NCI-H2029 (cell line): ENCODE data around the gene NTN1.

Experiments used
- DNase-seq: peaks from one replicate; lab custom pipeline; 2025; lab: John Stamatoyannopoulos, UW

The NTN1 gene

GRCh38 chr17:9037736-9038135 is 16.4 kb downstream of the NTN1 start:
- DNase-seq: no peak

- DNase-seq: no peak
Measured at GRCh38 chr17:9038380-9038779, 17.1 kb downstream of the NTN1 start.

DNA sequence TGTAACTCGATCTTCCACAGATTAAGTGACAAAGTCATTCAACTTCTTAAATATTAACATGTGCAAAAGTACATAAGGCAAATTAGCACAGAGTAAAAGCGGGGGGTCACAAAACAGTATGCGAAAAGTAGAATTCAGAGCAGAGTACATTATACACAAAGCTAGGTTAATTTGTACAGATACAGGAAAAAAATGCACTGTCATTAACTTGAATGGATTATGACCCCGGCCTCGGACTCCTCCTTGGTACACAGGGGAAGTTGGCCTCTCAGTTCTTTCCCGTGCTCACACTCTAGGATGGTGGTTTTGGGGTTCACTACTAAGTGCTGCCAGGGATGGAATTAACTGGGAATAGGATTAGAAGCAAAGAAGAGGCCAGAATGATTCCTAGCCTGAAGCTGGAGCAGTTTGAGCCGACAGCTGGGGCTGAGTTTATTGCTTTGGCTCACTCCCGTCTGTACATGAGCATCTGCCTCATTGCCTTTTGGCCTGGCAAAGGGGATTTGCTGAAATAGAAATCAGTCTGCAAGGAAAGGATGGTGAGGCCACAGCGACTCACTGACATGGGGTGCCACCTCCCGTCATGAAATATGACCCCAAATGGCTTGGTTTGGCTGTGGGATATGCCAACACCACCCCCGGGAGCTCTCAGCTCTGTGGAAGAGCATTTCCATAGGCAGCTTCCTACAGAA is 23.6 kb downstream of the NTN1 start:
- no peak for DNase-seq

DNA sequence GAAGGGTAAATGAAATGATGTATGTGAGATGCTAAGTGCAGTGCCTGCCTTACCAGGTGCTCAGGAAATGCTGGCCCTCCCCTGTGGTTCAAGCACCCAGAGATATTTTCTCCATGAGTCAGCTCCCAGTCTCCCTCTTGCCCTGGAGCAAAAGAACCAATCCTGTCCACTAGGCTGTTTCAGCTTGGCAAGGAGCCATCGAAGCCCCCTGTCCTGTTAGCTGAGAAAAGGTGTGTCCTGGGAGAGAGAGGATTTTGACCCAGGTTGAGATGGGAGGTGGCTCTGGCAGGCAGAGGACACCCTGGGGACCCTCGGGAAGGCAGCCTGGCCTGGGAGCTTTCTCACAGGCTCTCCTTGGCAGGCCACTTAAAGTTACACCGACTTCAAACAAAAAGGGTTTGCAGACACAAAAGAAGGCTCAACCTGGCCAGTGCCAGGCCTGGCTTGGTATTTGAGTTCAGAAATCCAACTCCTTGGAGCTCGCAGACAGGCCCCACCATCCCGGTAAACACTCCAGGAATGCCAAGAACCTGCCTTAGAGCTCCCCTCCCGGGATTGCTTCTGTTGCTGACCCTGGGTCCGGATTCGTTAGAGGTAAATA is 29.6 kb downstream of the NTN1 start:
- no peak for DNase-seq

- DNase-seq: no peak
Measured at GRCh38 chr17:9051561-9051960, 30.3 kb downstream of the NTN1 start.

GRCh38 chr17:9052921-9053320 is 31.6 kb downstream of the NTN1 start:
- DNase-seq: no peak

GRCh38 chr17:9053406-9053805 is 32.1 kb downstream of the NTN1 start:
- no peak for DNase-seq

DNA sequence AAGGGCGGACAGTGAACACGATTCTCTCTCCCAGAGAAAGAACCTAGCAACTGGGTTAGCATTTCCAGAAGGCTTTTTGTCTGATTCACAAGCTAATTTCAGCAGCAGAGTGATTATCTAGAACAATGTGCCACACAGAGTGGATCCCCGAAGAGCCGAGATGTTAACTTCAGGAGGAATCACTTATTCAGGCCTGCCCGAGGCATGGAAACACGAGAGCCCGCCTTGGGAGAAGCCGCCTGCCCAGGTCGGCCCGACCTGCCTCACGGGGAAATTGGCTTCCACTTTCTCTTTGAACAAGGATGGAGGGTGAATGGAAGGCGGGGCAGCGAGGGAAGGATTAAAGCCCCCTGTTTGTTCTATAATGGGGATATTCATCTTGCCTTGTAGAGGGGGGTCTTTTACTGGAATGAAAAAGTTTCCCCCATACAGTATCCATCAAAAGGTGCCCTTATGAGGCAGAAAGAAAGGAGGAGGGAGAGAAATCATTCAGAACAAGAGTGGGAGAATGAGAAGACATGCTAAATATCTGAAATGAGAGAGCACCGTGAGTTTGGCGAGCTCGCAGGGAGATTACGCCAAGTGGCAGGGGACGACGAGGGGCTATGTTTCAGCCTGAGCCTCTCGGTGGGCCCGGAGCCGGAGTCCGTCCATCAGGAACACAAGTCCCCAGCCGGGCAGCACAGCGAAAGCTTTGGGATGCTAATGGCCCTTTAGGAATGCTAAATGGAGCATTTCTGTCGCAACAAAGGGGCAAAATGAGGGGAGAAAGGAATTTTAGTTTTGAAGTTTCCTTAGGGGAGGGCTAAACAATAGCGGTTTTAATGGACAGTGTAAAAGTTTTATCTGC is 33.0 kb downstream of the NTN1 start:
- DNase-seq: no peak

GRCh38 chr17:9055281-9055680 is 34.0 kb downstream of the NTN1 start:
- no peak for DNase-seq

DNA sequence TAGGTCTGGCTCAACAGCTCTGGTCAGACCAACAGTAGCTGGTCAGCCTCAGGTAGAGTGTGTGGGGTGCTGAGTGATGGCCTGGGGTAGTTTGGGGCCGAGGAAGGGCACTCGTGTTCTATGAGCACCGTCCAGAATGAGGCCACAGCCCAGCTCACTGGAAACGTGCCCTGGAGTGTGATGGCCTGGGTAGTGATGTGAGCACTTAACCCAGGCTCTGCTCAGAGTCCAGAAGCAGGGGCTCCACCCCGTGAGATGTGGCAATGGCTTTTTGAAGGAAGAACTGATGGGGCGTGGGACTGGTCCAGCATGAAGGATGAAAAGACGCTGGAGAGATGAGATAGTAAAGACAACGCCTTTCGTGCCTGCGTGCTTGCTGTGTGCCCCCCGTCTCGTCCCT is 35.3 kb downstream of the NTN1 start:
- no peak for DNase-seq

DNA sequence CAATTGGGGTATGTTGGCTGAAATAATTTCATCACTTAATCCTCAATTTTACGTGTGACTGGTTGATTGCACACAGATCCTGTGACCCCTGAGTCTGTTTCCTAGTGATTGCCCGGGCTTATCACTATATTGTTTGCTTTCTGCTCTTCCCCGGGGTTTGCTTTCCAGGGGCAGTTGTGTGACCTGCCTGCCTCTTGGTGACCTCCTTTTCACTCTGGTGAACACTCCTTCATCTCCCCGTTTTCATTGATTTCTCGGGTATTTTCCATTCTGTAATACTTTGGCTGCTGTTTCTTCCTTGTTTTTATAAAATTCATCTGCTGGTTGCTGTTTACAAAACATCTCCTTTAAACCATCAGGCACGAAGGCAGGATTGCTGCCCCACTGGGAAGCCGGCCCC is 36.0 kb downstream of the NTN1 start:
- DNase-seq: no peak

GRCh38 chr17:9062399-9062902 is 41.1 kb downstream of the NTN1 start:
- no peak for DNase-seq

DNA sequence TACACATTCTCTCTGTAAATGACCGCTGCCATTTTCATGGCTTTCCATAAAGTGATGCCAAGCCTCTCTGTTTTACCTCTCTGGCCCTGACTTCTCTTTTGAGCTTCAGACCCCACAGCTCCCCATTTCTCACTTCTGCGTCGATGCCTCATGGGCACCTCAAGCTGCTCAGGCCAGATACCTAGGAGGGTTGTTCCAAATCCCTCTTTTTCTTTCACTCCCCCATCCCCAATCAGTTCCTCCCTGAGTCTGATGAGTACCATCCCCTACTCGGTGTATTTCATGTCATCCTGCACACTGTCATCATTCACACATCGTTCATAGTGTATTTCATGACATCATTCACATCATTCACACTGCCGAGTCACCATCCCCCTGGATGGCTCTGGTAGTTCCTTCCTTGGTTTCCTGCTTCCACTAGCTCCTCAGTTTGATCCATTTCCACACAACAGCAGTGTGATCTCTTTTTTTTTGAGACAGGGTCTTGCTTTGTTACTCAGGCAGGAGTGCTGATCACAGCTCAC is 43.1 kb downstream of the NTN1 start:
- DNase-seq: no peak

GRCh38 chr17:9071016-9071415 is 49.7 kb downstream of the NTN1 start:
- no peak for DNase-seq

DNA sequence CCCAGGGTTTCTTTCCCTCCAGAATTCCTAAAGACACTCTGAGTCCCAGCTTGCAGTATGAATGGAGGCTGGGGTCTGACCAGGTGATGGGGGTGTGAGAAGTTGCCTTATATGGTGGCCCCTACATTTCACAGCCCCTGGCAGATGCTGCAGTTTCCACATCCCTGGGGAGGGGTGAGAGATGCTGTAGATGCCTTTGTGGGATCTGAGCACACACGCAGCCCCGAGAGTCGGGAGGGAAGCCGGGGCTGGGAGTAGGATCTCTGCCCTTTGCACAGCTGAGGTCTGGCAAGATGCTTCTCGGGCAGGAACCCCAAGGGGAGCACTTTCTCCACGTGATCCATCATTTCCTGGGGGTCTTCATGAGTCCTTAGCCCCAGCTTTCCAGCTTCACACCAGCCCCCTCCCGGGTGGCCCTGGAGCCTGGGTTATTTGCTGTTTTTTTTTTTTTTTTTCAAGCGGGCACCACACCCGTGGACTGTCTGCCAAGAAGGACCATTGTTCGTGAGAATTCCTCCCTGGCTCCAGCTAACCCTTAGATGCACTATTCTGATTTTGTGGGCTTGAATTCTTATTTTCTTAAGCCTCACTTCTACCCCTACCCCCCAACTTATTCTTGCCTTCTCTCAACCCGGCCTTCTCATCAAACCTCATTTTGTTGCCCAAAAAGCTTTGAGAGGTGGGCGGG is 50.6 kb downstream of the NTN1 start:
- DNase-seq: no peak

DNA sequence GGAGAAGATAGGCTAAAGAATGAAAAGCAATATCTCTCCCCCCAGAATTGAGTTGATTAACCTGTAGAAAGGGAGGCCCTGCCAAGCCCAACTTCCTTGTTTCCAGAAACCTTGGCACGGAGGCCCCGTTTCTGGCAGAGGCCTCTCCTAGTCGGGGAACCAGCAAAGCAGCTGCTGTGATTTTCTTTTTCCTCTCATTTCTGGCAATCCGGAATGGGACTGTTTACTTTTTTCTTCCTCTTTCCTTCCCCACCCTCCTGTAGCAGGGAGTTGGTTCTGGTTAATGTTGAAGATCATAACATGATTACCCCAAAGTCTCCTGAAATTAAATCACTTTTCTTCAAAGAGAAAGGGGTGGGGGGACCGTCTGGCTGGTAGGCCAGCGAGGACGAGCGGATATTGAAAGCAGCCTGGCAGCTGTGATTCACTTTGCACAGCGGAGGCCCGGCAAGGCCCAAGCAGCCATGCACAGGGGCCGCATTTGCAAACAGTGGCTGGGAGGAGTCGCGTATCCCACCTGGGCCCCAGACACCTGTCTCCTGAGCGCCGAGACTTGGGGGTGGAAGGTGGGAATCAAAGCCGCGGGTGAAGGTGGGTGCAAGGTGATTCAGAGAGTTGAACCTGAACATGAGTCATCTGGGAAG is 51.5 kb downstream of the NTN1 start:
- no peak for DNase-seq

- no peak for DNase-seq
Measured at GRCh38 chr17:9074131-9074530, 52.8 kb downstream of the NTN1 start.

DNA sequence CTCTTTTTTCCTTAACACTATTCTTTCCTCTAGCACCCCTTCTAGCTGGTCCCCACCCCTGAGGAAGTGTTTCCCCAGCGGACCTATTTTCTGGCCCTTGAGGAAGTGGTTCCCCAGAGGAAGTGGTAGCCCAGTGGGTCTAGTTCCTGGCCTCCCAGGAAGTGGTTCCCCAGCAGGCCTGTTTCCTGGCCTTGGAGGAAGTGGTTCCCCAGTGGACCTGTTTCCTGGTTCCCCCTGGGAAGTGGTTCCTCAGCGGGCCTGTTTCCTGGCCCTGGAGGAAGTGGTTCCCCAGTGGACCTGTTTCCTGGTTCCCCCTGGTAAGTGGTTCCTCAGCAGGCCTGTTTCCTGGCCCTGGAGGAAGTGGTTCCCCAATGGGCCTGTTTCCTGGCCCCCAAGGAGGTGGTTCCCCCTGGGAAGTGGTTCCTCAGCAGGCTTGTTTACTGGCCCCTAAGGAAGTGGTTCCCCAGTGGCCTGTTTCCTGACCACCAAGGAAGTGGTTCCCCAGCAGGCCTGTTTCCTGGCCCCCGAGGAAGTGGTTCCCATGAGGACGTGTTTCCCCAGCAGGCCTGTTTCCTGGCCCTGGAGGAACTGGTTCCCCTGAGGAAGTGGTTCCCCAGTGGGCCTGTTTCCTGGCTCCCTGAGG is 58.3 kb downstream of the NTN1 start:
- DNase-seq: no peak

DNA sequence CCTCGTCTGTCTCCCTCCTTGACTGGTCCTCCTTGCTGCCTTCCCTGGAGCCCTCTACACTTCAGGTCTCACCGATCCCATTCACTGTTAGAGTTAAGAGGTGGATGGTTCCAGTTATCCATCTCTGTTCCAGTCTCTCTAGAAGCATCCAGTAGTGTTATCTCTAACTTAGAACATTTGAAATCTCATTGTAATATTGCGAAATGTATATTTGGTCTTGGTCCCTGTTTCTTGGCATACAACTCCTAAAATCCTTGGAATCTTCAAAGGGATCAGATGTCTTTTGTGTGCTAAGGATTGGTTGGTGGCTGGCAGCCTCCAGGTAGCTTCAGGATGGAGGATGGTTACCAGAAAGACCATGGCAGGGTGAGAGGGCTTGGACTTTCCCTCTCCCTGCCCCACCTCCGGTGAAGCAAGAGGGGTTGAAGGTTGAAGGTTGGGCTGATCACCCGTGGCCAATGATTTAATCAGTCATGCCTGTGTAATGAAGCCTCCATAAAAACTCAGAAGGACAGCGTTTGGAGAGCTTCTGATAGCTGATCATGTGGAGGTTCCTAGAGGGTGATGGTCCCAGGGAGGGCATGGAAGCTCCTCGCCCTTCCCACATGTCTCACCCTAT is 59.1 kb downstream of the NTN1 start:
- no peak for DNase-seq

DNA sequence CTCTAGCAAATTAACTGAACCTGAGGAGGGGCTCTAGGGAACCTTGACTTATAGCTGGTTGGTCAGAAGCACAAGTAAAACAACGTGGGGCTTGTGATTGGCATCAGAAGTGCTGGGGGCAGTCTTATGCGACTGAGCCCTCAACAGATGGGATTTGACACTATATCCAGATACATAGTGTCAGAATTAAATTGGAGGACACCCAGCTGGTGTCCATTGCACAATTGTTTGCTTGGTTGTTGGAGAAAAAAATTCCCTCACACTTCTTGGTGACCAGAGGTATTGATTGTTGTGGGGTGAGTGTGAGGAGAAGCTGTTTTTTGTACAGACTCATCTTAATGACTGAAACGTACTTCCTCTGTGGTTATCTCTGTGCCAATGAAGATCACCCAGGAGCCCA is 59.7 kb downstream of the NTN1 start:
- no peak for DNase-seq

DNA sequence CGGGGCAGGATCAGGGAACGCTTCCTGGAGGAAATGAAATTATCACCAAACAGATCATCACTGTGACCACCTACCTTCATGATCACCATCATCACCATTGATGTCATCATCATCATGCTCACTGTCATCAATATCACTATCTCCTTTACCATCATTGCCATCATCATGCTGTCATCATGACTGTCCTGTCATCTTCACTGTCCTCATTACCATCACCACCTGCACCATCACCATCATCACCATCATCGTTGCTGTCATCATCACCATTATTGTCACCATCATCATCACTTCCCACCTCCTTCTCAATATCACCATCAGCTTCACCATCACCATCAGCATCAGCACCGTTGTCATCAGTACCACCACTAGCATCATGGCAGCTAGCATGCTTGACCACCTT is 65.3 kb downstream of the NTN1 start:
- no peak for DNase-seq
